GM21367 (cell line): Measurements from ENCODE around the gene PRR13.
A peak's percentile ranks its signal among the peaks of the same experiment; 100 is the strongest.
"Not testable (repeated sequence)": the region's sequence is repeated elsewhere in the genome, so short reads cannot be mapped to it uniquely, and the experiment has no call there.

Experiments
- ATAC-seq: cut with Tn5 transposase; IDR thresholded peaks from one replicate; pipeline ENCODE4 v1.9.1; 2021; ENCODE audit not compliant: unreplicated experiment

Gene PRR13, protein sequence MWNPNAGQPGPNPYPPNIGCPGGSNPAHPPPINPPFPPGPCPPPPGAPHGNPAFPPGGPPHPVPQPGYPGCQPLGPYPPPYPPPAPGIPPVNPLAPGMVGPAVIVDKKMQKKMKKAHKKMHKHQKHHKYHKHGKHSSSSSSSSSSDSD

DNA sequence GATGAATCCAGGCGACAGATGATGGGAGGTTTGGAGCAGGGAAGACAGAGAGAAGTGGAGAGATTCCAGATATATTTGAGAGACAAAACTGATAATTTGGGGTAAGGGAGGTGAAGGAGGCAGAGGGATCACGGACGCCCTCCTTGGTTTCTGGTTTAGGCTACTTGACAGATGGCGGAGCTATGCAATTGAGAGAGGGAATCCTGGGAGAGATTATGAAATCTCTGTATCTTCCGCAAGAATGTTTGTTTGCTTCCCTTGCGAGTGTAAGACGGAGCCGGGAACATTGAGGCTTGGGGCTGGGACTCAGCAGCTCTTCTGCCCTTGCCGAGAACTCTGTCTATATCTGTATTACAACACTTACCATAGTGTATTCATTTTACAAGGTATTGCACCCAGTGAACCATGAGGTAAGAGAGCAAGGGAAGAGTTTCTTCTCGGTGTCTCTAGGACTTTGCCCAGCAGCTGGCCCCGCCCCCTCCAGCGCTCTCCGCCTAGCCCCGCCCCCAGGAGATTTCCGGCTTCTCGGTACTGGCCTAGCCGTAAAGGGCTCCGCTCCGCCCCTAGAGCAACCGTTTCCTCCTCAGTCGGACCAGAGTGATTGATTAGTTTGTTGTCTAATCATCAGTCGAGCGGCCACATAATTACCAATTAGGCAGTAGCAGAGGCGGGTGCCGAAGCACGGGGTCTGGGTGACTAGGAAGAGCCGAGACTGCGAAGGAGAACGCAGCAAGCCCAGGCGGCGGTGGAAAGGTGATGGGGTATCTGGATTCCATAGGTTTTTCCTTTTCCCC is at the start of gene PRR13:
Gene PRR13, plus strand, starts transcription at position 695 of the 794 bp plus-strand sequence. CDS start 981 bp downstream, outside the sequence.
- ATAC-seq = peak; percentile 96

DNA sequence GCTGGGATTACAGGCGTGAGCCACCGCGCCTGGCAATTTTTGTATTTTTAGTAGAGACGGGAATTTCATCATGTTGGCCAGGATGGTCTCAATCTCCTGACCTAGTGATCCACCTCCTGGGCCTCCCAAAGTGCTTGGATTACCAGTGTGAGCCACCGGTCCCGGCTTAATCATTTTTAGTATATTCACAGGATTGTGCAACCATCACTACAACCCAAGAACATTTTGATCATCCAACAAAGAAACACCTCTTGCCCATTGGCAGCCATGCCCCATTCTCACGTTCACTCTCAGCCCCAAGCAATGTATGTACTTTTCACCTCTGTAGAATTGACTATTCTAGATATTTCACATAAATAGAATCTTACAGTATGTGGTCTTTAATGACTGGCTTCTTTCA is 41.6 kb upstream of the PRR13 start:
- ATAC-seq = no peak

DNA sequence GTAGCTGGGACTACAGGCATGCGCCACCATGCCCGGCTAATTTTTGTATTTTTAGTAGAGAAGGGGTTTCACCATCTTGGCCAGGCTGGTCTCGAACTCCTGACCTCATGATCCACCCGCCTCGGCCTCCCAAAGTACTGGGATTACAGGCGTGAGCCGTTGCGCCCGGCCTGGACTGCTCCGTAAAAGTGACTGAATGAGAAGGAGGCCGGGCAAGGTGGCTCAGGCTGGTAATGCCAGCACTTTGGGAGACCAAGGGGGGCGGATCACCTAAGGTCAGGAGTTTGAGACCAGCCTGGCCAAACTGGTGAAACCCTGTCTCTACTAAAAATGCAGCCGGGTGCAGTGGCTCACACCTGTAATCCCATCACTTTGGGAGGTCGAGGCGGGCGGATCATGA is 39.2 kb upstream of the PRR13 start:
- not testable (repeated sequence) for ATAC-seq

DNA sequence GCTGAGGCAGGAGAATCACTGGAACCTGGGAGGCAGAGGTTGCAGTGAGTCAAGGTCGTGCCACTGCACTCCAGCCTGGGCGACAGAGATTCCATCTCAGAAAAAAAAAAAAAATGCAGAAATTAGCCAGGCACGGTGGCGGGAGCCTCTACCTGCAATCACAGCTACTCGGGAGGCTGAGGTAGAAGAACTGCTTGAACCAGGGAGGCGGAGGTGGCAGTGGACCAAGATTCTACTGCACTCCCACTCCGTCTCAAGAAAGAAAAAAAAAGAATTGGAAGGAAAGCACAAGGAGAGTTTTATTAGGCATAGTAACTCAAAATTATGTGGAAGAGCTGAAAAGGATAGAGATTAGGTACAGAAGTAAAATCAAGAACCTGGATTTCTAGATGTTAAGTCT is 38.7 kb upstream of the PRR13 start:
- ATAC-seq = no peak

DNA sequence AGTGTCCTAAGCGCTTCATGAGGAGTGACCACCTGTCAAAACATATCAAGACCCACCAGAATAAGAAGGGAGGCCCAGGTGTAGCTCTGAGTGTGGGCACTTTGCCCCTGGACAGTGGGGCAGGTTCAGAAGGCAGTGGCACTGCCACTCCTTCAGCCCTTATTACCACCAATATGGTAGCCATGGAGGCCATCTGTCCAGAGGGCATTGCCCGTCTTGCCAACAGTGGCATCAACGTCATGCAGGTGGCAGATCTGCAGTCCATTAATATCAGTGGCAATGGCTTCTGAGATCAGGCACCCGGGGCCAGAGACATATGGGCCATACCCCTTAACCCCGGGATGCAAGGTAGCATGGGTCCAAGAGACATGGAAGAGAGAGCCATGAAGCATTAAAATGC is 30.6 kb upstream of the PRR13 start:
- ATAC-seq = no peak

DNA sequence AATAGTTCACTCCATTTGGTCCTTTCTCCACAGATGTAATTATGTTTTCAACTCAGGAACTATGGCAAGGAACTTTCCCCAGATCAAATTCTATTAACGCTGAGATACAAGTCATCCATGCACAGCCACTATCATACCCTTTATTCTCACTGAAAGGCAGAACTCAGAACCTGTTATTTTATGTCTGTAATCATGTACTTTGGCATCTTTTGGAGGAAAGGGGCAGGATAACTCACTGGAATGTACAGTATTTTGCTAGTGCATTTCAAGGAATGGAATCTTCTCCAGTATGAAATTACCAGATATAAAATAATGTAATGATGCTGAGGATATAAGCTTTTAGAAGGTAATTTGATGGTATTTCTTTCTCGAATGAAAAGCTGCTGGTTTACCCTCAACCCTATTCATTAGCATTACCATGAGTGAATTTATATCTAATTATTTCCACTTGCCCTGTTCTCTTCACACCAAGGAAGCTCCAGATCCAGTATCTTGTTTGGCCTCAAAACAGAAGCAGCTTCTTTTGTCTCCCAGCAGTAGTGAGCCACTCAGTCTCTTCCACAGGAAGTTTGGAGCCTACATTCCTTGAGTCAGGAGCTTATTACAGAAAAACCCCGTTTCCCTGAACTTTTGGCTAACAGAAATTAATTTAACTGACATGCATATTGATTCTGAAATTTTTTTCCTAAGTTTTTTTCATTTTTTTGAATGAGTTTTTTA is 27.9 kb upstream of the PRR13 start:
- ATAC-seq = no peak

DNA sequence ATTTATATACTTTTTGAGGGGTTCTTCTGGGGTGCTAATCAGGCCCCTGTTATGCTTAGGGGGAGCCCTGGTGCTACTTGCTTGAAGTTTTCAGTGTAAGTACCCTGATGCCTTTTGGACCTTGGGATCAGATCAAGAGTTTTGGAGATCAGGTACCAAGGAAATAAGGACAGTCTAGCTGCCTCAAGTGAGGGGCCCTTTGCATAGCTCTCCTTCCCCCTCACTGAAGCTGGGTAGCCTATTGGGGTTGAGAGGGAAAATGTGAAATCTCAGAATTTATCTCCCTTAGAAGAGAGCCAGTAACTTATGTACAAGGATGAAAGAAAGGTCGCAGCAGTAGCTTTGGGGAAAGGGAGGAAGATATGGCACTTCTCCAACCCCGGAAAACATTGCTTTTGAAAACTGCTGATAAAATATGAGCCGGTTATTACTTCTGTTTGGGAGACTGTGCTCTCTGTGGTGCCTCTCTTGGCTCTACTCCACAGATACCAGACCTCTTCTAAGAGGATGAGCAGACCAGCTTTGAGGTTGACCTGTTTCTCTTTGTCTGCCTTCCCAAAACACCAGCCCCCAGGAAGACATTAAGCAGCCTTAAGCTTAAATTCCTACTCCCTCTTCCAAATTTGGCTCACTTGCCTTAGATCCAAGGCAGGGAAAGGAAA is 26.6 kb upstream of the PRR13 start:
- ATAC-seq = no peak

DNA sequence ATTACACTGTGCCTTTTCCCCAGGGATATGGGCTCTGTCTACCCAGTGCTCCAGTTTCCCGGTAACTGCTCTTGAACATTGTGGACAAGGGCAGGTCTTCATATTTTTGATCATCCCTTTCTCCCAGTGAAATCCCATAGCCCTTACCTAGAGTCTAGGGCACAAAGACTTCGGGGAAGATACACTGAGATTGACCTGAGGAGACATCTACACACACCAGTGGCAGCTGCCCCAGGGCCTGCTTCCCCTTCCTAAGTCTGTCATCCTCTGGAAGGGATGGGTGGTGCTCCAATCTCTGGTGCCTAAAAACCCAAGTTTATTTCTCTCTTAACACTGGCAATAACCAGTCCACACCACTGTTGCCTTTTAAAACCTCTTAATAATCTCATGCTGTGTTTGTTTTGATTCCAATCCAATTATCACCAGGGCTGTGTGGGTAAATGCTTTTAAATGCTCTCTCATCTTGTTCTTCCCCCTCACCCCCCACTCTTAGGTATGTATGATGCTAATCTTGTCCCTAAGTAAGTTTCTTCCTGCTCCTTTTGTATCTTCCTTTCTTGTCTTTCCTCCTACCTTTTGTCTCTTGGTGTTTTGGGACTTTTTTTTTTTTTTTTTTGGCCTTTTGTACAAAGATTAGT is 25.7 kb upstream of the PRR13 start:
- not testable (repeated sequence) for ATAC-seq

DNA sequence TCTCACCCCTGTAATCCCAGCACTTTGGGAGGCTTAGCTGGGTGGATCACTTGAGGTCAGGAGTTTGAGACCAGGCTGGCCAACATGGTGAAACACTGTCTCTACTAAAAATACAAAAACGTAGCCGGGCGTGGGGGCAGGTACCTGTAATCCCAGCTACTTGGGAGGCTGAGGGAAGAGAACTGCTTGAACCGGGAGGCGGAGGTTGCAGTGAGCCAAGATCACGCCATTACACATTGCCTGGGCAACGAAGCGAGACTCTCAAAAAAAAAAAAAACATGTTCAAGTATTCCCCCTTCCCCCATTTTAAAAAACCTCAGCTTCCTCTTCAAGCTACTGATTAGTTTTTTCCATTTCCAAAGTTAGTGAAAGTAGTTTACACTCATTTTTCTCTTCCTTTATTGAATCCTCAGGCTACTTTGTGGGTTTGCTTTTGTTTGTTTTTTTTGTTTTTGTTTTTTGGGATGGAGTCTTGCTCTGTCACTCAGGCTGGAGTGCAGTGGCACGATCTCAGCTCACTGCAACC is 24.2 kb upstream of the PRR13 start:
- not testable (repeated sequence) for ATAC-seq

DNA sequence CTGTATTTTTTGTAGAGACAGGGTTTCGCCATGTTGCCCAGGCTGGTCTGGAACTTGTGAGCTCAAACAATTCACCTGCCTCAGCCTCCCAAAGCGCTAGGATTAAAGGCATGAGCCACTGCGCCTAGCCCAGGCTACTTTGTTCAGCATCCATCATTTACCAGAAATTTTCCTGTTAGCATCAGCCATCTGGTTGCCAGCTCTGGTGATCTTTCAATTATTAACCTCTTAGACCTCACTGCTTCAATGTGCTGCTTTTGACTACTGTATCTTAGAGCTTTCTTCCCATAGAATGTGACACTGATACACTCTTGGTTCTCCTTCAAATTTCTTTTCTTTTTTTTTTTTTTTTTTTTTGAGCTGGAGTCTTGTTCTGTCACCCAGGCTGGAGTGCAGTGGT is 23.3 kb upstream of the PRR13 start:
- ATAC-seq = no peak

DNA sequence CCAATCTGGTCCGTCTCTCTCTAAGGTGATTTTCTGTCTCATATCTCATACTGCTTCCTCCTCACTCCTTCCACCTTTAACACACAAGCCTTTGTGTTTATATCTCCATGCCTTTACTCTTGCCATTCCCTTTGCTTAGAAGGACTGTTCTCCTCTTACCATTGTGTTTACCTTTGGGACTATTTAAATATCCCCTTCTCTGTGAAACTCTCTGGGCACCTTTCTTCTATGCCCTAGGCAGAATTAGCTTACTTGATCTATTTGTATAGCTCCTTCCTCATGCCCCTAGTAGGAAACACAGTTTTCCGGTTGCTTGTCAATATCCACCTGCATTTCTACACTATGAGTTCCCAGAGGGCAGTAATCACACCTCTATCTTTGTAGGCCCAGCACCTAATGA is 21.8 kb upstream of the PRR13 start:
- no peak for ATAC-seq

DNA sequence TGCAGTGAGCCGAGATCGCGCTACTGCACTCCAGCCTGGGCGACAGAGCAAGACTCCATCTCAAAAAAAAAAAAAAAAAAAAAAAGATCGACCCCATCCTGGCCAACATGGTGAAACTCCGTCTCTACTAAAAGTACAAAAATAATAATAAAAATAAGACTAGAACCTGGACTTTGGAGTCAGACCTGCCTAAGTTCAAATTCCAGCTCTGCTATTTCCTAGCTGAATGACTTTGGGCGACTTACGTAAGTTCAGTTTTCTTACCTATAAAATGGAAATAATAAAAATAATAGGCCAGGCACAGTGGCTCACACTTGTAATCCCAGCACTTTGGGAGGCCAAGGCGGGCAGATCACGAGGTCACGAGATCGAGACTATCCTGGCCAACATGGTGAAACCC is 19.3 kb upstream of the PRR13 start:
- ATAC-seq = not testable (repeated sequence)

DNA sequence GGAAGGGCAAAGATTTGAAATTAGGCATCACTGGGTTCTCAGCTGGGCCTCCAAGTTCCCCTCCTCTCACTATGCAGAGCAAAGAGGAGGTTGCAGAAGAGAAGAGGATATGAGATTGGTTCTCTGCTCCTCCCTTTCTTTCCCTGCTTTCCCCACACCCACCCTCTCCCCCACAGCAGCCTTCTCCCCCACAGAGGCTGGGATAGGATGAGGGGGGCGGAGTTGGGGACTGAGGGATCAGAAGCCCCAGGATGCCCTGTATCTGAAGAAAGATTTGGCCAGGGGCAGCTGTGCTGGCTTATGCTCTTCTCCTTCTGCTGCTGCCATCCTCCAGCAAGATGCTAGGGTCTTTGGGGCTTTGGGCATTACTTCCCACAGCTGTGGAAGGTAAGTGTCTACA is 17.9 kb upstream of the PRR13 start, which contains the start of gene AMHR2:
Gene AMHR2, plus strand, starts transcription at position 259 of the 400 bp plus-strand sequence. Its CDS starts 80 bp downstream, at position 339.
- ATAC-seq = no peak

DNA sequence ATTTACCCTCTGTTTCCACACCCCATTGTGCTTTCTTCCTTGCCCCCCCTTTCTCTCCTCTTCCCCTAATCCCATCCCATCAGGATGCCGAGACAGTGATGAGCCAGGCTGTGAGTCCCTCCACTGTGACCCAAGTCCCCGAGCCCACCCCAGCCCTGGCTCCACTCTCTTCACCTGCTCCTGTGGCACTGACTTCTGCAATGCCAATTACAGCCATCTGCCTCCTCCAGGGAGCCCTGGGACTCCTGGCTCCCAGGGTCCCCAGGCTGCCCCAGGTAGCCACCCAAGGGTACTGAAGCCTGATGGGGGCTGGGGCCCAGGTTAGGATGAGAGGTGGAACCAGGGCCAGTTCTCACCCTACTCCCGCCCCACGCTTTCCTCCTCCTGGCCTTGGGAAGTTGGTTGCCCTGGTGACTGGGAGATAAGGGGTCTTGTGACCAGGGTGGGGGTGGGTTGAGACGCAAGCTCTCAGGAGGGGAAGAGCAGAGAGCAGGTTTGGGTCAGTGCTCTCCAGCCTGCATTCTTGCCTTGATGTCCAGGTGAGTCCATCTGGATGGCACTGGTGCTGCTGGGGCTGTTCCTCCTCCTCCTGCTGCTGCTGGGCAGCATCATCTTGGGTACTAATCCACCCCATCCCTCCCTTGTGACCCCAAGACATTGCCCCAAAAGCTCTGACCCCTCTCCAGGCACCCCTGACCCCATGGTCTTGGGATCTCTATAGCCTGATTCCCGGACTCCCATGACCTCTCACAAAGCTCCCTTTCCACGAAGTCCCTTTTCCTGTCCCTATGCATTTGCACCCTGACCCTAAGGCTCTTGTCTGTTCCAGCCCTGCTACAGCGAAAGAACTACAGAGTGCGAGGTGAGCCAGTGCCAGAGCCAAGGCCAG is 16.7 kb upstream of the PRR13 start:
- ATAC-seq = no peak

DNA sequence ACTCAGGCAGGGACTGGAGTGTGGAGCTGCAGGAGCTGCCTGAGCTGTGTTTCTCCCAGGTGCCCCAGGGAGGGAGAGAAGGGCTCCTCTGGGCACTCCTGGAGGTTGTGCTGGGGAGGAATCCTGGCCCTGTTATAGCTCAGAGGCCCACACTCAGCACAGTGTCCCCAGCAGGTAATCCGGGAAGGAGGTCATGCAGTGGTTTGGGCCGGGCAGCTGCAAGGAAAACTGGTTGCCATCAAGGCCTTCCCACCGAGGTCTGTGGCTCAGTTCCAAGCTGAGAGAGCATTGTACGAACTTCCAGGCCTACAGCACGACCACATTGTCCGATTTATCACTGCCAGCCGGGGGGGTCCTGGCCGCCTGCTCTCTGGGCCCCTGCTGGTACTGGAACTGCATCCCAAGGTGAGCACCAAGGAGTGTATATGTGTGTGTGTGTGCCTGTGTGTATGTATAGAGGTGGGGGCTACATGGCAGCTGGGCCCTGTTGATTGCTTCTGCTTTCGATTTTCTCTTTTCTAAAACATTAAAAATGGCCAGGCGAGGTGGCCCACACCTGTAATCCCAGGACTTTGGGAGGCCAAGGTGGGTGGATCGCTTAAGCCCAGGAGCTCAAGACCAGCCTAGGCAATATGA is 15.9 kb upstream of the PRR13 start:
- ATAC-seq = no peak

DNA sequence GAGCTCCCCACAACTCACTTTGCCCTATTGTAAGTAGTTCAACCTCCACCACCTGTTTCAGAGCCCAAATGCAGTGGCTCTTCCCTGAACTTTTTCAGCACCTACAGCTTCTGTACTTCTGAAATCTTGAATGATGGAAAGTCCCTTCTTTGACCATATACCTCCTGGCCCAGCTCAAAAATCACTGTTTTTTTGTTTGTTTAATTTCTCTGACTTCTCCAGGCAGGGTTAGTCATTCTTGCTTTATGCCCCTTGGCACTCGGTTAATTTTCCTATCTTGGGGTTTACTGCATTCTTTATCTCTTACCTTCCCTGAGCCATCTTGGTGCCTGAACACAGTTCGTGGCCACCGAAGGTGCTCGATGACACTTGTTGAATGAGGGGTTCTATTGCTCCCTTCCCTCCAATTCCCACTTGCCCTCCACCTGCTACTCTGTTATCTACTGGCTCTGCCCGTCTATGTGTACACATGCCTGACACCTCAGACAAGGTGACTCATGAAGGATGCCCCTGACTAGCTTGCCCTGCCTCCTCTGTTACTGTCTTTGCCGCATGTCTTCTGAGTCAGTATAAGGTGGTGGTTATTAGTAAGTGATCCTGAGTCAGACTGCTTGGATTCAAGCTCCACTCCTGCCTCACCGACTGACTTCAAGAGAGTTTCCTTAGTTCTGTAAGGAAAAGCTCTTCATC is 13.5 kb upstream of the PRR13 start:
- ATAC-seq = no peak

DNA sequence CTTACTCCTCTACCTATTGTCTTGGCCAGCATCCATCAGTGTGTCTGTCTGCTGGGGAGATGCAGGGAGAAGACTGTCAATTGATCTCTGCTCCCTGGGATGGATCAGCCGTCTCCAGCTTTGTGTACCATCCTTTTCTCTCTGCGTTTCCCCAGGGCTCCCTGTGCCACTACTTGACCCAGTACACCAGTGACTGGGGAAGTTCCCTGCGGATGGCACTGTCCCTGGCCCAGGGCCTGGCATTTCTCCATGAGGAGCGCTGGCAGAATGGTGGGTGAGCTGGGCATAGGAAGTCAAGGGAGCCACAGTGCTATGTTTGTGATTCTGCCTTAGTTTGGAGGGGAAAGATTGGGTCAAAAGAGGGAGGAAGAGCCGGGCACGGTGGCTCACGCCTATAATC is 12.8 kb upstream of the PRR13 start:
- ATAC-seq = no peak

DNA sequence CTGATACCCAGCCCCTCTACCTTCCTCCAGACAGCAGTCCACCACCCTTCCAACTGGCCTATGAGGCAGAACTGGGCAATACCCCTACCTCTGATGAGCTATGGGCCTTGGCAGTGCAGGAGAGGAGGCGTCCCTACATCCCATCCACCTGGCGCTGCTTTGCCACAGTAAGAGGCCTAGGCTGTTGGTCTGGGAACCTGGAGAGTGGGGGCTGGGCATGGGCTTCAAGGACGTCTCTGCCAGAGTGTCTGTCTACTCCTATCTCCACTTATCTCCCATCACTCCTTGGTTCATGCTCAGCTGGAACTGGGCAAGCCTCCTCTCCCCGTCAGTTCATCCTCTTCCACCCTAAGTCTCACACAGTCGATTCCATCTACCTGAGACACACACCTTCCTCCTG is 11.4 kb upstream of the PRR13 start:
- no peak for ATAC-seq

DNA sequence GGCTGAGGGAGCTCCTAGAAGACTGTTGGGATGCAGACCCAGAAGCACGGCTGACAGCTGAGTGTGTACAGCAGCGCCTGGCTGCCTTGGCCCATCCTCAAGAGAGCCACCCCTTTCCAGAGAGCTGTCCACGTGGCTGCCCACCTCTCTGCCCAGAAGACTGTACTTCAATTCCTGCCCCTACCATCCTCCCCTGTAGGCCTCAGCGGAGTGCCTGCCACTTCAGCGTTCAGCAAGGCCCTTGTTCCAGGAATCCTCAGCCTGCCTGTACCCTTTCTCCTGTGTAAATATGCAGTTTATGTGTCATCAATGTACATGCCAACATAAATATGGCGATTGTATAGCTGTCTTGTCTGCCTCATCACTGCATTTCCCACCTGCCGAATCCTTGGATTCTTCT is 10.3 kb upstream of the PRR13 start:
- ATAC-seq = no peak
